GM23248 (cell line): Measurements from ENCODE around the gene RUFY1.

Experiments used
- EZH2 ChIP-seq: fragments of 200-600 bp; sonication (generic); IDR thresholded peaks from 2 replicates; pipeline ENCODE4 v1.6.1; 2018; ENCODE audit warnings: antibody characterized with exemption, mild to moderate bottlenecking; ENCODE audit not compliant: insufficient read depth, poor library complexity, severe bottlenecking
- EZH2phosphoT487 ChIP-seq: fragments of 200-600 bp; sonication (generic); IDR thresholded peaks from 2 replicates; pipeline ENCODE4 v1.6.1; 2018; ENCODE audit warnings: antibody characterized with exemption, moderate library complexity, mild to moderate bottlenecking, low read depth; ENCODE audit not compliant: insufficient read depth

GRCh38 chr5:179603308-179603707 lies 53.0 kb downstream of the RUFY1 start:
- TF ChIP-seq EZH2 (no peak), EZH2phosphoT487 (no peak)
